Measurements from ENCODE around the gene POMT1.
"Not testable (repeated sequence)": the region's sequence is repeated elsewhere in the genome, so short reads cannot be mapped to it uniquely, and the experiment has no call there.

Gene POMT1

DNA sequence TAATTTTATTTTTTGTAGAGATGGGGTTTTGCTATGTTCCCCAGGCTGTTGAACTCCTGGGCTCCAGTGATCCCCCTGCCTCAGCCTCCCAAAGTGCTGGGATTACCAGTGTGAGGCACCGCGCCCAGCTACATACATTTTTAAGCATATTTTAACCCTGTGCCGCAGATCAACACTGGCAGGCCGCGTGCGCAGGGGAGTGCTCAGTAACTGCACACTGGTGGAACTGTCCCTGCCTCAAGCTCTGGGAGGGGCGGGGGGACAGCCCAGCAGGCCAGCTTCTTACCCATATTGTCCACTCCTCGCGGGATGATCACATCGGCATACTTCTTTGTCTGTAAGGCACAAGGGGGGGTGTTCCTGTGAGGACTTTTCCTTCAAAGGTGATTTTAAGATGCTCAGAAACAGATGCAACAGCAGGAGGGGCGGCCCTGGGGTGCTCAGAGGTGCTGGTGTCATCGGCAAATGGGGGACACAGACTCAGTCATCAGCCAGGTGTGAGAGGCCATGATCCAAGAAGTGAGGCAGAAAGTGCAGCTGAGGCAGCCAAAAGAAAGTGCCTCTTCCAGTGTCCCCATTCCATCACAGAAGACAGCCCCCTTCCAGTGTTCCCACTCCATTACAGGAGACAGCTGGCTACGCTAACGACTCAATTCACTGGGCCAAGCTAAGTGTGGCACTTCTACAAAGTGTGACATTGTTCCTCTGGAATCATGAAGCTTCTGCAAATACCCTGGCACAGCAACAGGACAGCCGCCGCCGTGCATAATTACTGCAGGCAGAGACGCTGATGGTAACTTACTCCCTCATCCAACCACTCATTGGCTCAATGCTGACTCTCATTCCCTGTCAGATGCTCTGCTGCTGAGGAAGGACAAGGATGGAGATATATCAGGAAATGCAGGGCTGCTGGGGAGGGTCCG lies 23.2 kb downstream of the POMT1 start:
- DNase-seq = no peak

DNA sequence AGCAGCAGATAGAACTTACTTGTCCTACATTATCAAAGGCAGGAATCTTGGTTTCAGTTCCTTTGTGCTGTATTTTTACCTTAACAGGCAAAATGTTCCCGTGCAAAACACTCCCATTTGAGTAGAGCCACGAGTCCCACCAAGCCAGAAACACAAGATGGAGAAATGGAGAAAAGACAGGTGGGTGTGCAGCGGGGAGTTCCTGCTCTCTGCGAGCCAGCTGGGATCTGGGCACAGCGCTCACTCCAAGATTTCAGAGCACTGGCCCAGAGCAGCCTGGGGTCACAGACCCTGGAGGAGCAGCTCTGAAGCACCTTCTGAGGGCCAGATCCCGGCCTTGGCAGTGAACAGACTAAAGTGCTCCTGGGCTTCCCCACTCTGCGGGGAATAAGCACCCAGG lies 25.5 kb downstream of the POMT1 start:
- no peak for DNase-seq

DNA sequence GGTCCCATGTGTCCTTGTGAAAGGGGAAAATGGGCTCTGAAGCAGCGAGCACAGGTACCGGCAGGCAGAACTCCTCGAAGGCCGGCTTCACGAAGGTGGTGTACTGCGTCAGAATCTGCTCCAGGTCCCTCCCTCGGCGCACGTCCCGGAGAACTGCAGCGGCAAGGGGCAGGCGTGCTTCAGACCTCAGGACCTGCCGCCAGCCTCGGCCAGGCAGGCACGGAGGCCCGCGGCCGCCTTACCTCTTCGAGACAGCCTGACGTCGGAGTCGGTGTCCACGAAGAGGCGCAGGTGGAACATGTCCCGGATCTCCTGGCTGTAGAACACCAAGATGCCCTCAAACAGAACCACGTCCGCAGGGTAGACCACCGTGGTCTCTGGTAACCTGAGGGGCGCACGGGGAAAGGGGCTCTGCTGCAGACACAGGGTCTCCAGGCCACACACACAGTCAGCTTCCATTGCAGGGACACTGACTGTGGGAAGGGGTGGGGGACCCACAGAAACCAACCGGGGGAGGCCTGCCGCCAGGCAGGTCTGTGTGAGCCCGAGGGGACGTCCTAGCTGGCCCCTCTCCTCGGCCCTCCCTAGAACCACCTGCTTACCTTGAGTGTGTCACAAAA lies 26.3 kb downstream of the POMT1 start:
- no peak for DNase-seq

DNA sequence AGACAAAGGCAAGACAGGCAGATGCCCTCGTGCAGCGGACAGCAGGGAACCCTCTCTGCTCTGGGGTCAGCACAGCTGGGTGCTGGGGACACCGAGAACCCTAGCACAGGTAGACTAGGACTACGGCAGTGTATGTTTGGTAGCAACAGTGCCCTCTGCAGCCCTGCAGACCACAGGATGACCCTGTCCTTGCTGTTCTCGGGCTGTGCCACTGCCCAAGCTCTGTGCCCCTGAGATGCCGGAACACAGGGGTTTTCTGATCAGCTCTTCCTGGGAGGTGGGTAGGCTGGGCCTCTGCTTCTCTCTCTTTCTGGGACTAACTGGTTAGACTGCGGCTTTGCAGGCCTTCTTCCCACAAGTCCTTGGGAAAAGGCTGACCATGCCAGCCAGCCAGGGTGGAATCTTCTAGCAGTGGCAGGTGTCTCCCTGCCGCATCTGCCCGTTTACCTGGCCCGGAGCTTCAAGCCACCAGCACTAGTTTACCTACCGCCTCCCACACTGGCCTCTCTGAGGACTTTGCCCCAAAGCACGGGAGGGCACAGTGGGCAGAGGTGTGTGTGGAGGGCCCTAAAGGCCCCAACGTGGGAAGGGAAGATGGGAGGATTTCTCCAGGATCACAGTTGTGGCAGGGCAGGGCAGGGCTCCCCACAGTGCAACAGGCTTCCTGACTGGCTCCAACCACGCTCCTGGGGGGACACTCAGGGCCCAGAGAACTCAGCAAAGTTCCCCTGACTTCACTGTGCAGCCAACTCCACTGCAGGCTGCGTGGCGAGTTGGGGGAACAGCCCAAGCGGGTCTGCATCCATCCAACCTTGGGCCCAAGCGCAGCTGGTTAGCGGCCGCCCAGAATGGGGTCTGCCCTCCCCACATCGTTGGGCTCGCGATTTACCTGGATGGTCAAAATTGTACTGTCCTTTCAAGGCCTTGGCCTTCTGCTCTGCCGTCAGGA lies 27.2 kb downstream of the POMT1 start:
- no peak for DNase-seq

GRCh38 chr9:131530546-131530919 lies 27.8 kb downstream of the POMT1 start:
- no peak for DNase-seq

- DNase-seq = peak; percentile 77
These were observed 28.5 kb downstream of the POMT1 start, which contains the start of gene UCK1 for GRCh38 chr9:131530920-131531832. Gene UCK1 (minus strand): TSS chr9:131531263. CDS start chr9:131531174, 89 bp downstream.

GRCh38 chr9:131534721-131535237 lies 32.1 kb downstream of the POMT1 start:
- peak; percentile 71 for DNase-seq

DNA sequence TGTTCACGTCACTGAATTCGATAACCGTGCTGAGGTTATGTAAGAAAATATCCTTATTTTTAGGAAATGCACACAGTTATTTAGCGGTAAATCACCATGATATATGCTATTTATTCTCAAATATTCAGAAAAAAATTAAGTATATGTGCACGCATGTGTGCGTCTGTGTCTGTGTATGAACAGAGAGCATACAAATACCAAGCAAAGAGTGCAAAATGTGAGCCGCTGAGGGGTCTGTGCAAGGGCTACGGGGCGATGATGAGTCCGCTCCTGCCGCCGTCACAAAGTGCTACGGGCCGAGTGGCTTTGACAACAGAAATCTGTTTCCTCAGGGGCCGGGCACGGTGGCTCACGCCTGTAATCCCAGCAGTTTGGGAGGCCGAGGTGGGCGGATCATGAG lies 35.2 kb downstream of the POMT1 start:
- DNase-seq = no peak

DNA sequence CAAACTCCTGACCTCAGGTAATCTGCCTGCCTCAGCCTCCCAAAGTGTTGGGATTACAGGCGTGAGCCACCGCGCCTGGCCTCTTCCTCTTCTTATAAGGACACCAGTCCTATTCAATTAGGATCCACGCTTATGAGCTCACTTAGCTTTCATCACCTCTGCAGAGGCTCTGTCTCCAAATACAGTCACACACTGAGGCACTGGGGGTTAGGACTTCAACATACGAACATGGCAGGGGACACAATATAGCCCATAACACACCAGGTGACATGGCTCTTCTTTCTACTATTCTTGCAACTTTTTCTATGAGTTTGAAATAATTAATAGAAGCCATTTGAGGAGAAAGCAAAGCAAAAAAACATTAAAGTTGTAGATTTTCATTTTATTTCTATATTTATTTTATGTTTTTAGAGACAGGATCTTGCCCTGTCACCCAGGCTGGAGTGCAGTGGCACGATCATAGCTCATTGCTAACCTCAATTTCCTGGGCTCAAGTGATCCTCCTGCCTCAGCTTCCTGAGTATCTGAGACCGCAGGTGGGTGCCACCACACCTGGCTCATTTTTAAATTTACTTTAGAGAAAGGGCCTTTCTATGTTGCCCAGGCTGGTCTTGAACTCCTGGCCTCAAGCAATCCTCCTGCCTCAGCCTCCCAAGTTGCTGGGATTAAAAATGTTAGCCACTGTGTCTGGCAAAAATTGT lies 36.7 kb downstream of the POMT1 start:
- no peak for DNase-seq

DNA sequence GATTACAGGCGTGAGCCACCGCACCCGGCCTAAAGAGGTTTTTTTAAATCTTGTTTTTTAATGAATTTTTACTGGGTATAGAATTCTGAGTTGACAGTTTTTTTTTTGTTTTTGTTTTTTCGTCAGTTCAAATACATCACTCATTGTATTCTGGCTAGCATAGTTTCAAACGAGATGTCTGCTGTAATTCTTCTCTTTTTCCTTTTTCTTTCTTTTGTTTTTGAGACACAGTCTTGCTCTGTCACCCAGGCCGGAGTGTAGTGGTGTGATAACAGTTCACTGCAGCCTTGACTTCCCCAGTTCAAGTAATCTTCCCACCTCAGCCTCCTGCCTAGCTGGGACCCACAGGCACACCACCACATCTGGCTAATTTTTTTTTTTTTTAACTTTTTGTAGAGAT lies 40.4 kb downstream of the POMT1 start:
- no peak for DNase-seq

DNA sequence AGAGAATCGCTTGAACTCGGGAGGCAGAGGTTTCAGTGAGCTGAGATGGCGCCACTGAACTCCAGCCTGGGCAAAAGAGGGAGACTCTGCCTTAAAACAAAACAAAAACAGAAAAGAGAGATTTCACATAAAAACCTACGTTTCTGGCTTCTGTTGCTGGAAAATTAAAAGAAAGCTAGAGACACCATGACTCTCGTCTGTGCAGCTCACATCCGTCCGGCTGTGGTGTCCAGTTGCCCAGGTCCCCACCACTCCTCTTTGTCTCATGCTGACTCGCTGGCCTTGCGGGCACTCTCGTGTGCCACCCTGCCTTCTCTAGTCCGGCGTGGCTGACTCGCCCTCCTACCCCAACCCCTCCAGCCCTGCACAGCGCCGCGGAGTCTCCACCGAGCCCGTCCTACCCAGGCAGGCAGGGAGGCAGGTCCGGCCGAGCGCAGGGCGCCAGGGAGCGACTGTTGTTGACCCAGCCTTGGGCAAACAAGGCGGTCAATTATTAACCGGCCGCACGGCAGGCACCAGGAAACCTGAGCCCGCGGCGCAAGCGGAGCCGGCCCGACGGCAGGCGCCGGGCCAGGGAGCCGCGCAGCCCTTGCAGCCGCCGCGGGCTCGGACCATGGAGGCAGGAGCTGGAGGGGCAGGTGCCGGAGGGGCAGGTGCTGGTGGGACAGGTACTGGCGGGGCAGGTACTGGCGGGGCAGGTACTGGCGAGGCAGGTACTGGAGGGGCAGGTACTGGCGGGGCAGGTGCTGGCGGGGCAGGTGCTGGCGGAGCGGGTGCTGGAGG lies 42.5 kb downstream of the POMT1 start, which contains the start of gene PRRT1B:
PRRT1B (plus strand) TSS at position 521 of the 783 bp plus-strand sequence; CDS start at position 614, 93 bp downstream.
- DNase-seq = no peak

GRCh38 chr9:131545786-131546335 lies 43.1 kb downstream of the POMT1 start:
- no peak for DNase-seq

DNA sequence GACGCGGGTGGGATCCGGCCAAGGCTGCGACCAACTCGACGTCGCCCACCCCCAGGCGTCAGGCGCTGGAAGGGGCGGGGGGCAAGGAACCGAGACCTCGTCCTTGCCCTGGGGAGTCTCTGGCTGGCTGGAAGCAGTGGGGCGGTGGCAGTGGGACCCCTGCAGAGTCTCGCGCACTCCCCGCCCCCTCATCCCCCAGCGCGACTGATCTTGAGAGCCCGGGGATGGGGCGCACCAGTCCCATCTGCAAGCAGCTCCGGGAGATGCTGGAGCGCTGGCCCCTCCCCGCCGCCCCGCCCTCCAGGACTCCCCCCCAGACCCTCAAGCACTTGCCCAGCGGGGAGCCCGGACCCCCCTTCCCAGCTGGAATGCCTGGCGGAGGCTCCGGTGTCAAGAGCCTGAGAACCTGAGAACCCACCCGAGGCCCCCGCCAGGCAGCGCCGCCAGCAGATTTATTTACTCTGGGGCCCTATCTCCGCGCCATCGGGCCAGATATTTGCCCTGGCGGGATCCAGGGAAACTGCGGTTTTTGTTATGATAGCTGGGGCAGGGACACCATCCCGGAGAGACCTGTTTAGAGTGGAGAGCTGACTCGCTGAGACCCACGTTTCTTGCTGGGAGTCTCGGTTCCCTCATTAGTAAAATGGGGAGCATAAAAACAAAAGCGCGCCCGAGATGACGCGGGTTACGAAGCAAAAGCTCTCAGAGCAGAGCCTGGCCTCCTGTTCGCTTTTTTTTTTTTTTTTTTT lies 43.8 kb downstream of the POMT1 start:
- peak; percentile 13 for DNase-seq

- DNase-seq = not testable (repeated sequence)
These were observed 46.5 kb downstream of the POMT1 start for GRCh38 chr9:131549186-131549585.

DNA sequence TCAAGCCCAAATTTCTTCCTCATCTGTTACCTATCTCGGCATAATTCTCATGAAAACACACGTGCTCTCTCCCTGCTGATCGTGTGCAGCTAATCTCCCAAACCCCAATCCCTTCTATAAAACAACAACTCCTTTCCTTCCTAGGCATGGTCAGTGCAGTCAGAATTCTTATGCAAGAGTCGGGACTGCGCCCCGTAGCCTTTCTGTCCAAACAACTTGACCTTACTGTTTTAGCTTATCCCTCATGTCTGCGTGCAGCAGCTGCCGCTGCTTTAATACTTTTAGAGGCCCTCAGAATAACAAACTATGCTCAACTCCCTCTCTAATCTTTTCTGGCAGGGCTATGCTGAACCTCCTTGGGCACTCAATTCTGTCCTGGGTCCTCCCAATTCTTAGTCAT lies 47.7 kb downstream of the POMT1 start:
- not testable (repeated sequence) for DNase-seq

DNA sequence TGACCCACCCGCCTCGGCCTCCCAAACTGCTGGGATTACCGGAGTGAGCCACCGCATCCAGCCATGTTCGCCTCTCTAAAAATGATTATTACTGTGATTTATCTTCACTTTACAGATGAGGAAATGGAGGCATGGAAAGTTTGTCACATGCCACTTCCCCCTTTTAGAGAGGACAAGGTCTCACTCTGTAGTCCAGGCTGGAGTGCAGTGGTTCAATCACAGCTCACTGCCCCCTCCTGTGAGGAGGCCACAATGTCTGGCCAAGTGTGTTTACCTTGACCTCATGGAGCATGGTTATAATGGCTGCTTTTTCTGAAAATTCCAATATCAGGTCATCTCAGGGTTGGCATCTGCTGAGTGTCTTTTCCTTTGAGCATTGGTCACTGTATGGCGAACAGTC lies 49.3 kb downstream of the POMT1 start:
- DNase-seq = no peak

GRCh38 chr9:131554087-131554842 lies 51.5 kb downstream of the POMT1 start:
- no peak for DNase-seq

- DNase-seq = no peak
These were observed 52.2 kb downstream of the POMT1 start for GRCh38 chr9:131554843-131555351.
